Astrocyte (in vitro differentiated cells and primary cell): ENCODE measurements around the gene CASP2. TPM values are rescaled to one million over a fixed set of nuclear protein-coding genes. Genes with fewer than 3 reads are reported as not detected.

Experiments used
- DNase-seq: peaks from one replicate; pipeline ENCODE4 v3.0.0-alpha.2; 2010; ENCODE audit warnings: low read depth
- FAIRE-seq: peaks from 2 replicates; lab custom pipeline; 2011; peaks lifted over from hg19 to GRCh38; lab: Jason Lieb, UNC
- H2AFZ ChIP-seq: 2 replicates; pipeline ENCODE4 v1.6.0; 2012; ENCODE audit warnings: low read depth, low read length, inconsistent platforms
- H3K27ac ChIP-seq: 2 replicates; pipeline ENCODE4 v1.5.1; 2011; ENCODE audit warnings: low read depth, low read length, inconsistent platforms
- H3K27me3 ChIP-seq: 2 replicates; pipeline ENCODE4 v1.6.0; 2011; ENCODE audit warnings: low read length, inconsistent platforms; ENCODE audit not compliant: insufficient read depth
- H3K36me3 ChIP-seq: 2 replicates; pipeline ENCODE4 v1.5.1; 2011; ENCODE audit warnings: low read length, inconsistent platforms; ENCODE audit not compliant: insufficient read depth
- H3K4me1 ChIP-seq: 2 replicates; pipeline ENCODE4 v1.5.1; 2011; ENCODE audit warnings: low read length, inconsistent platforms; ENCODE audit not compliant: insufficient read depth
- H3K4me2 ChIP-seq: 2 replicates; pipeline ENCODE4 v1.6.0; 2012; ENCODE audit warnings: low read length, inconsistent platforms
- H3K4me3 ChIP-seq: 2 replicates; pipeline ENCODE4 v1.5.1; 2011; ENCODE audit warnings: low read depth, mild to moderate bottlenecking, low read length, inconsistent platforms; ENCODE audit not compliant: insufficient read depth
- H3K79me2 ChIP-seq: 2 replicates; pipeline ENCODE4 v1.6.0; 2012; ENCODE audit warnings: mild to moderate bottlenecking, low read length, inconsistent platforms; ENCODE audit not compliant: insufficient read depth
- H3K9ac ChIP-seq: 2 replicates; pipeline ENCODE4 v1.6.0; 2012; ENCODE audit warnings: mild to moderate bottlenecking, low read length, inconsistent platforms
- H3K9me3 ChIP-seq: 2 replicates; pipeline ENCODE4 v1.5.1; 2012; ENCODE audit warnings: low read depth, mild to moderate bottlenecking, low read length, inconsistent platforms; ENCODE audit not compliant: insufficient read depth
- H4K20me1 ChIP-seq: 2 replicates; pipeline ENCODE4 v1.6.0; 2012; ENCODE audit warnings: low read length, inconsistent platforms; ENCODE audit not compliant: insufficient read depth
- H3K27ac Mint-ChIP-seq: one replicate; pipeline ENCODE4 v1.8.0; 2021; ENCODE audit warnings: mild to moderate bottlenecking, mixed read lengths; ENCODE audit not compliant: unreplicated experiment
- H3K27me3 Mint-ChIP-seq: one replicate; pipeline ENCODE4 v1.8.0; 2021; ENCODE audit warnings: low read depth, mixed read lengths; ENCODE audit not compliant: unreplicated experiment
- H3K36me3 Mint-ChIP-seq: one replicate; pipeline ENCODE4 v1.8.0; 2021; ENCODE audit warnings: low read depth, mixed read lengths; ENCODE audit not compliant: unreplicated experiment
- H3K4me1 Mint-ChIP-seq: one replicate; pipeline ENCODE4 v1.8.0; 2021; ENCODE audit warnings: low read depth, mixed read lengths; ENCODE audit not compliant: unreplicated experiment
- H3K4me3 Mint-ChIP-seq: one replicate; pipeline ENCODE4 v1.8.0; 2021; ENCODE audit warnings: mild to moderate bottlenecking, moderate library complexity, mixed read lengths; ENCODE audit not compliant: unreplicated experiment
- H3K9me3 Mint-ChIP-seq: one replicate; pipeline ENCODE4 v1.8.0; 2021; ENCODE audit warnings: mild to moderate bottlenecking, mixed read lengths; ENCODE audit not compliant: unreplicated experiment
- CTCF ChIP-seq: IDR thresholded peaks from 2 replicates; pipeline ENCODE4 v1.5.1; 2011; ENCODE audit warnings: low read depth, mild to moderate bottlenecking, inconsistent platforms, low read length, moderate library complexity; ENCODE audit not compliant: insufficient read depth
- EZH2 ChIP-seq: IDR thresholded peaks from 2 replicates; pipeline ENCODE4 v1.6.1; 2012; ENCODE audit warnings: mild to moderate bottlenecking, low read length, inconsistent platforms; ENCODE audit not compliant: insufficient read depth
- total RNA-seq: library from RNA; stranded (reverse); gene quantifications from 2 replicates; pipeline ENCODE4 v1.2.1, GENCODE V29; 2021

The CASP2 gene
- total RNA-seq, 1 donor from 2014 or later, result 38.0 TPM

- no peaks in the 10 kb centered on the region for H4K20me1 ChIP-seq
- no peaks in the 10 kb centered on the region for H3K79me2 ChIP-seq
- H3K9me3 ChIP-seq, result no peaks in the 10 kb centered on the region
- FAIRE-seq, result no peak
- Mint-ChIP-seq H3K36me3 (peaks cover 2% of the 10 kb centered on the region), H3K4me3 (no peak within 1 kb of the TSS), H3K27ac (peak within 1 kb of the TSS; percentile 38), H3K4me1 (no peaks in the 10 kb centered on the region), H3K9me3 (no peaks in the 10 kb centered on the region), H3K27me3 (peaks cover 33% of the 10 kb centered on the region)
- no peak within 1 kb of the TSS for H3K9ac ChIP-seq
- H3K4me1 ChIP-seq, result no peaks in the 10 kb centered on the region
- H2AFZ ChIP-seq, result no peak within 1 kb of the TSS
- no peaks in the 10 kb centered on the region for H3K36me3 ChIP-seq
- DNase-seq, result no peak
- H3K4me2 ChIP-seq, result no peak within 1 kb of the TSS
- H3K27me3 ChIP-seq, result no peaks in the 10 kb centered on the region
- TF ChIP-seq CTCF (no peak), EZH2 (no peak)
- no peak within 1 kb of the TSS for H3K4me3 ChIP-seq
- no peak within 1 kb of the TSS for H3K27ac ChIP-seq
Observed at GRCh38 chr7:143315776-143316175, 27.6 kb downstream of the CASP2 start, which contains the start of gene CLCN1. TSS of gene CLCN1 (plus strand) at chr7:143316111. CDS start at chr7:143316213, 102 bp downstream.

- Histone ChIP-seq H3K27ac (no peak overlapping the region), H3K36me3 (no peaks in the 10 kb centered on the region), H3K4me1 (no peaks in the 10 kb centered on the region), H3K27me3 (no peaks in the 10 kb centered on the region), H3K9ac (no peak overlapping the region), H4K20me1 (no peaks in the 10 kb centered on the region), H3K4me2 (no peak overlapping the region), H2AFZ (no peak overlapping the region), H3K9me3 (no peaks in the 10 kb centered on the region), H3K79me2 (no peaks in the 10 kb centered on the region), H3K4me3 (no peak overlapping the region)
- DNase-seq, result no peak
- Mint-ChIP-seq H3K27me3 (peaks cover 34% of the 10 kb centered on the region), H3K36me3 (peaks cover 2% of the 10 kb centered on the region), H3K4me3 (no peak overlapping the region), H3K27ac (no peak overlapping the region), H3K4me1 (no peaks in the 10 kb centered on the region), H3K9me3 (no peaks in the 10 kb centered on the region)
- TF ChIP-seq EZH2, result no peak
- TF ChIP-seq CTCF, result no peak
- no peak for FAIRE-seq
Observed at GRCh38 chr7:143316492-143316891, 28.3 kb downstream of the CASP2 start.

- Mint-ChIP-seq H3K36me3 (peaks cover 2% of the 10 kb centered on the region), H3K4me1 (no peaks in the 10 kb centered on the region), H3K4me3 (no peak overlapping the region), H3K9me3 (no peaks in the 10 kb centered on the region), H3K27ac (no peak overlapping the region), H3K27me3 (peaks cover 39% of the 10 kb centered on the region)
- Histone ChIP-seq H3K9ac (no peak overlapping the region), H3K4me2 (no peak overlapping the region), H3K36me3 (no peaks in the 10 kb centered on the region), H3K27me3 (no peaks in the 10 kb centered on the region), H3K27ac (no peak overlapping the region), H3K9me3 (no peaks in the 10 kb centered on the region), H3K79me2 (no peaks in the 10 kb centered on the region), H2AFZ (no peak overlapping the region), H3K4me3 (no peak overlapping the region), H3K4me1 (no peaks in the 10 kb centered on the region), H4K20me1 (no peaks in the 10 kb centered on the region)
- FAIRE-seq, result no peak
- no peak for DNase-seq
- no peak for TF ChIP-seq CTCF
- TF ChIP-seq EZH2, result no peak
Observed at GRCh38 chr7:143318661-143319060, 30.5 kb downstream of the CASP2 start.
